Measurements from ENCODE around the gene CPT2.
A peak's percentile ranks its signal among the peaks of the same experiment; 100 is the strongest.

Gene CPT2

GRCh38 chr1:53238197-53239155 lies 41.9 kb downstream of the CPT2 start, which contains the start of gene MAGOH (continued):
- TF ChIP-seq PRDM6 (tag by site-specific recombination; IDR thresholded peaks at IDR 0.05) (no peak), SP3 (tag by site-specific recombination; IDR thresholded peaks at IDR 0.05) (peak; percentile 81), ZNF521 (tag by site-specific recombination; IDR thresholded peaks at IDR 0.05) (no peak), ZNF121 (tag by site-specific recombination; IDR thresholded peaks at IDR 0.05) (no peak), ZSCAN18 (tag by site-specific recombination; IDR thresholded peaks at IDR 0.05) (no peak), ZNF202 (tag by site-specific recombination; IDR thresholded peaks at IDR 0.05; ENCODE audit: borderline replicate concordance) (no peak), ZNF473 (tag by site-specific recombination; IDR thresholded peaks at IDR 0.05) (no peak), ZNF513 (tag by site-specific recombination; IDR thresholded peaks at IDR 0.05) (no peak), GLIS2 (tag by site-specific recombination; IDR thresholded peaks at IDR 0.05) (peak; percentile 51), SP2 (tag by site-specific recombination; IDR thresholded peaks at IDR 0.05) (peak; percentile 94), ZNF302 (tag by site-specific recombination; IDR thresholded peaks at IDR 0.05; ENCODE audit: low read depth) (no peak), INSM2 (tag by site-specific recombination; IDR thresholded peaks at IDR 0.05) (0 out of 2 replicates have a peak, but pooled peaks have one; percentile 11), ATF2 (tag by site-specific recombination; IDR thresholded peaks at IDR 0.05; ENCODE audit: low read depth) (peak; percentile 96), FEZF1 (tag by site-specific recombination; IDR thresholded peaks at IDR 0.05) (no peak), TRIM28 (IDR thresholded peaks at IDR 0.05; ENCODE audit: borderline replicate concordance, low read length) (no peak; the same call in 1 of the 2 replicates), ZNF146 (tag by site-specific recombination; IDR thresholded peaks at IDR 0.05) (no peak), ZBTB17 (tag by site-specific recombination; IDR thresholded peaks at IDR 0.05) (peak; percentile 95), YY2 (tag by site-specific recombination; IDR thresholded peaks at IDR 0.05) (0 out of 2 replicates have a peak, but pooled peaks have one; percentile 11), PRDM1 (tag by site-specific recombination; IDR thresholded peaks at IDR 0.05) (no peak), ZNF664 (tag by site-specific recombination; IDR thresholded peaks at IDR 0.05) (no peak), ZNF488 (tag by site-specific recombination; IDR thresholded peaks at IDR 0.05) (no peak), ZNF174 (tag by site-specific recombination; IDR thresholded peaks at IDR 0.05) (no peak), ZNF560 (tag by site-specific recombination; IDR thresholded peaks at IDR 0.05; ENCODE audit: borderline replicate concordance) (no peak), ZNF18 (tag by site-specific recombination; IDR thresholded peaks at IDR 0.05) (no peak), ZNF391 (tag by site-specific recombination; IDR thresholded peaks at IDR 0.05; ENCODE audit: borderline replicate concordance, low read depth) (no peak), ZNF624 (tag by site-specific recombination; IDR thresholded peaks at IDR 0.05) (no peak), ZNF645 (tag by site-specific recombination; IDR thresholded peaks at IDR 0.05) (no peak), KLF8 (tag by site-specific recombination; IDR thresholded peaks at IDR 0.05) (peak; percentile 40; the same call in 1 of the 2 replicates)
